Measurements from ENCODE around the gene SERINC3.

GRCh38 chr20:44502968-44503367 is 18.9 kb downstream of the SERINC3 start:
- no peak for TF ChIP-seq POLR2A (IDR thresholded peaks at IDR 0.05; ENCODE audit: low read depth, low read length)
- no peak for TF ChIP-seq CTCF (IDR thresholded peaks at IDR 0.05; ENCODE audit: extremely low read depth in 1 of 2, insufficient read depth in 1 of 2, low read depth in 1 of 2, low read length in 2 of 2)
- no peak for TF ChIP-seq EZH2 (IDR thresholded peaks at IDR 0.05; ENCODE audit: borderline replicate concordance, low read depth, low read length, severe bottlenecking)
- no peak for TF ChIP-seq POLR2AphosphoS5 (IDR thresholded peaks at IDR 0.05; ENCODE audit: insufficient read depth, low read depth, low read length)
- TF ChIP-seq MAX (IDR thresholded peaks at IDR 0.05; ENCODE audit: insufficient read depth, insufficient read length), result no peak
- no peak for TF ChIP-seq MYC (IDR thresholded peaks at IDR 0.05; ENCODE audit: low read depth, low read length)

All from endothelial cell of umbilical vein (primary cell).